ENCODE results near the gene FMN1. TPM values are rescaled to one million over a fixed set of nuclear protein-coding genes. Genes with fewer than 3 reads are reported as not detected.

FMN1 gene
- total RNA-seq, 1 experiment from 2014 or later: 4.5 TPM

- ATAC-seq: no peak
- no peaks in the 10 kb centered on the region for H3K9me3 Mint-ChIP-seq
Observed at GRCh38 chr15:33160581-33161165, 33.8 kb downstream of the FMN1 start.

More at GRCh38 chr15:33160581-33161165, 33.8 kb downstream of the FMN1 start:
- no peak for TF ChIP-seq ZNF532 (CRISPR knock-in tag; IDR thresholded peaks at IDR 0.05; ENCODE audit: borderline replicate concordance)
- no peak for TF ChIP-seq RORB (CRISPR knock-in tag; IDR thresholded peaks at IDR 0.05)
- TF ChIP-seq CDX4 (CRISPR knock-in tag; IDR thresholded peaks at IDR 0.05; ENCODE audit: borderline replicate concordance): no peak
- TF ChIP-seq FOXP4 (CRISPR knock-in tag; IDR thresholded peaks at IDR 0.05): no peak
- no peak for TF ChIP-seq CREB1 (CRISPR knock-in tag; IDR thresholded peaks at IDR 0.05)
- no peak for TF ChIP-seq ZBTB43 (CRISPR knock-in tag; IDR thresholded peaks at IDR 0.05)
- TF ChIP-seq FOXP1 (CRISPR knock-in tag; IDR thresholded peaks at IDR 0.05; ENCODE audit: borderline replicate concordance): no peak
- no peak for TF ChIP-seq ZNF671 (CRISPR knock-in tag; IDR thresholded peaks at IDR 0.05)
- no peak for TF ChIP-seq ZBTB21 (CRISPR knock-in tag; IDR thresholded peaks at IDR 0.05; ENCODE audit: borderline replicate concordance)
- no peak for TF ChIP-seq ZNF121 (CRISPR knock-in tag; IDR thresholded peaks at IDR 0.05)
- TF ChIP-seq ZNF396 (CRISPR knock-in tag; IDR thresholded peaks at IDR 0.05; ENCODE audit: borderline replicate concordance): no peak
- no peak for TF ChIP-seq CTCF (IDR thresholded peaks at IDR 0.05)
- no peak for TF ChIP-seq JAZF1 (CRISPR knock-in tag; IDR thresholded peaks at IDR 0.05)
- no peak for TF ChIP-seq ZNF219 (CRISPR knock-in tag; IDR thresholded peaks at IDR 0.05; ENCODE audit: borderline replicate concordance)
- TF ChIP-seq ZNF423 (CRISPR knock-in tag; IDR thresholded peaks at IDR 0.05): no peak
- ChIA-PET CTCF (interaction anchor here (1.1 kb wide), 1 partner anchor 55 kb away, joined by 4 read pairs; no protein-coding TSS in a partner anchor), POLR2A (no interaction called here)
- Mint-ChIP-seq H3K4me1 (no peaks in the 10 kb centered on the region), H3K27me3 (ENCODE audit: low read depth) (no peaks in the 10 kb centered on the region), H3K36me3 (no peaks in the 10 kb centered on the region), H3K4me3 (no peak overlapping the region), H3K27ac (no peak overlapping the region)
- DNase-seq (ENCODE audit: low spot score): no peak
